PC-9 (cell line): ENCODE data around the gene IL3. TPM values are rescaled to one million over a fixed set of nuclear protein-coding genes. Genes with fewer than 3 reads are reported as not detected.

Experiments used
- BruUV-seq: library from RNA; stranded (reverse); fragments of 400-500 nt; replicated peaks from 2 replicates; lab custom pipeline; 2021; lab: Mats Ljungman, UMichigan
- CTCF ChIA-PET: fragments of 300-600 bp; sonication (Branson Sonifier 250); formaldehyde crosslinking; loops from one replicate; lab custom pipeline; 2022; ENCODE audit warnings: antibody characterized with exemption; lab: Charles Lee
- POLR2A ChIA-PET: fragments of 300-600 bp; sonication (Branson Sonifier 250); formaldehyde crosslinking; loops from one replicate; lab custom pipeline; 2022; ENCODE audit warnings: antibody characterized with exemption; ENCODE audit not compliant: unreplicated experiment; lab: Charles Lee
- DNase-seq, 2 experiments: peaks; one replicate each; pipeline versions ENCODE4 v3.0.0 to v3.0.0-alpha.2; 2015 to 2022; ENCODE audit warnings: mixed read lengths in 1 of 2
- H2AFZ ChIP-seq: fragments of 200-600 bp; sonication (generic); 2 replicates; pipeline ENCODE4 v1.8.1; 2017; ENCODE audit warnings: antibody characterized with exemption
- H3F3A ChIP-seq: fragments of 200-600 bp; sonication (generic); 2 replicates; pipeline ENCODE4 v1.8.1; 2017; ENCODE audit warnings: antibody characterized with exemption, mild to moderate bottlenecking, low read depth; ENCODE audit not compliant: insufficient read depth
- H3K27ac ChIP-seq: fragments of 200-600 bp; sonication (generic); 2 replicates; pipeline ENCODE4 v1.6.1; 2016; ENCODE audit warnings: mixed run types
- H3K27me3 ChIP-seq: fragments of 200-600 bp; sonication (generic); 2 replicates; pipeline ENCODE4 v1.6.1; 2016; ENCODE audit warnings: low read depth, mixed run types; ENCODE audit not compliant: insufficient read depth
- H3K36me3 ChIP-seq: fragments of 200-600 bp; sonication (generic); 2 replicates; pipeline ENCODE4 v1.6.1; 2016; ENCODE audit warnings: low read depth, mixed run types
- H3K4me1 ChIP-seq: fragments of 200-600 bp; sonication (generic); replicated peaks from 2 replicates; pipeline ENCODE4 v1.6.1; 2016; ENCODE audit warnings: mixed run types; ENCODE audit not compliant: insufficient read depth
- H3K4me2 ChIP-seq: fragments of 200-600 bp; sonication (generic); 2 replicates; pipeline ENCODE4 v1.6.1; 2017; ENCODE audit warnings: mixed run types
- H3K4me3 ChIP-seq: fragments of 200-600 bp; sonication (generic); 2 replicates; pipeline ENCODE4 v1.6.1; 2016; ENCODE audit warnings: mixed run types
- H3K79me2 ChIP-seq: fragments of 200-600 bp; sonication (generic); 2 replicates; pipeline ENCODE4 v1.6.1; 2017; ENCODE audit warnings: low read depth, mixed run types
- H3K9me2 ChIP-seq: fragments of 200-600 bp; sonication (generic); 2 replicates; pipeline ENCODE4 v1.8.1; 2017; ENCODE audit warnings: mild to moderate bottlenecking; ENCODE audit not compliant: insufficient read depth
- H3K9me3 ChIP-seq: fragments of 200-600 bp; sonication (generic); 2 replicates; pipeline ENCODE4 v1.8.1; 2016; ENCODE audit warnings: low read depth; ENCODE audit not compliant: insufficient read depth
- H4K20me1 ChIP-seq: fragments of 200-600 bp; sonication (generic); 2 replicates; pipeline ENCODE4 v1.8.1; 2017; ENCODE audit not compliant: insufficient read depth
- EZH2 ChIP-seq: fragments of 200-600 bp; sonication (generic); IDR thresholded peaks from 2 replicates; pipeline ENCODE4 v1.8.0; 2017; ENCODE audit warnings: antibody characterized with exemption, low read depth
- intact Hi-C: fragments of 100-400 bp; cut with micrococcal nuclease; formaldehyde crosslinking; loops from one replicate; pipeline ENCODE4 v1.10.0; 2022; ENCODE audit not compliant: unreplicated experiment
- total RNA-seq: library from RNA; stranded (reverse); gene quantifications from 2 replicates; pipeline ENCODE4 v1.2.3, GENCODE V29; 2021
- TF ChIP-seq, protein P1 (sequence below): fragments of 200-600 bp; sonication (generic); conservative IDR thresholded peaks from 2 replicates; pipeline ENCODE4 v1.6.1; 2017; ENCODE audit warnings: mixed run types, antibody characterized with exemption, mild to moderate bottlenecking, moderate library complexity

IL3 gene
- total RNA-seq, 1 experiment from 2014 or later: not detected

DNA sequence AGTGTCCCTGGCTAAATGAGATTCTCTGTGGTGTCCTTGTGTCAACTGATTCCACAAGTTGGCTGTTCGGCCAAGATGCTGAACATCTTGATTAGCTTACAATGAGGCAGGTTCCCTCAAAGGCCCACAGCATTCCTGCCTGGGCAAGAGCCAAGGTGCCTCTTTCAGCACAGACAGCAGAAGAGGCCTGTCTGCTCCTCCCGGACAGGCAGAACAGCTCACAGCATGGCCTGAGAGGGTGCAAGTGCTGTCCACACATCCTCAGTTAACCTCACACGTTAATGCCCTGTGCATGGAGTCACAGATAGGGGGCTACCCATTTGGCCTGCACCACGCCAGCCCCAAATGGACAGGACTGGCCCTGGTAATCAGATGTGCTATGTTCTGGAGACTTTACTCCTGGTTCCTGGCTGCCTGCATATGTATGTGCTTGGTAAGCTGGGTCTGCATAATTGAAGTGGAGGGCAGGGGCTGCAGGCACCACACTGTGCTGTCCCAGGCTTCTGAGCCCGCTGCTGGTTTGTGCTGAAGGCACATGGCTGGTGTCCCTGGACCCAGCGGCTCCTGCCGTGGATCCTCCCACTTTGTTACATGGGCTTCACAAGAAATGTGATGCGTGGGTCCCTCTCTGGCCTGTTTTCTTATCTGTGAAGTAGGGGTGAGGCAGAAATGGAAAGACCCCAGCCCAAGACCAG, 22.0 kb downstream of the IL3 start:
- no peaks in the 10 kb centered on the region for H3K36me3 ChIP-seq
- no peak for DNase-seq
- no peak overlapping the region for H2AFZ ChIP-seq
- no peaks in the 10 kb centered on the region for H3K27me3 ChIP-seq
- no peaks in the 10 kb centered on the region for H3K79me2 ChIP-seq
- no TSS peak for BruUV-seq
- H3K4me1 ChIP-seq: peaks cover 10% of the 10 kb centered on the region; the same call in 1 of the 2 replicates
- no peaks in the 10 kb centered on the region for H4K20me1 ChIP-seq
- H3K9me3 ChIP-seq: no peaks in the 10 kb centered on the region
- POLR2A ChIA-PET: no interaction called here
- TF ChIP-seq, protein P1, sequence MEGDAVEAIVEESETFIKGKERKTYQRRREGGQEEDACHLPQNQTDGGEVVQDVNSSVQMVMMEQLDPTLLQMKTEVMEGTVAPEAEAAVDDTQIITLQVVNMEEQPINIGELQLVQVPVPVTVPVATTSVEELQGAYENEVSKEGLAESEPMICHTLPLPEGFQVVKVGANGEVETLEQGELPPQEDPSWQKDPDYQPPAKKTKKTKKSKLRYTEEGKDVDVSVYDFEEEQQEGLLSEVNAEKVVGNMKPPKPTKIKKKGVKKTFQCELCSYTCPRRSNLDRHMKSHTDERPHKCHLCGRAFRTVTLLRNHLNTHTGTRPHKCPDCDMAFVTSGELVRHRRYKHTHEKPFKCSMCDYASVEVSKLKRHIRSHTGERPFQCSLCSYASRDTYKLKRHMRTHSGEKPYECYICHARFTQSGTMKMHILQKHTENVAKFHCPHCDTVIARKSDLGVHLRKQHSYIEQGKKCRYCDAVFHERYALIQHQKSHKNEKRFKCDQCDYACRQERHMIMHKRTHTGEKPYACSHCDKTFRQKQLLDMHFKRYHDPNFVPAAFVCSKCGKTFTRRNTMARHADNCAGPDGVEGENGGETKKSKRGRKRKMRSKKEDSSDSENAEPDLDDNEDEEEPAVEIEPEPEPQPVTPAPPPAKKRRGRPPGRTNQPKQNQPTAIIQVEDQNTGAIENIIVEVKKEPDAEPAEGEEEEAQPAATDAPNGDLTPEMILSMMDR: no peak
- no peak for TF ChIP-seq EZH2
- H3F3A ChIP-seq: no peaks in the 10 kb centered on the region
- intact Hi-C loops: no loop called here
- no peaks in the 10 kb centered on the region for H3K9me2 ChIP-seq
- no peak overlapping the region for H3K4me3 ChIP-seq
- no peak overlapping the region for H3K27ac ChIP-seq
- H3K4me2 ChIP-seq: no peak overlapping the region
- CTCF ChIA-PET: no interaction called here

DNA sequence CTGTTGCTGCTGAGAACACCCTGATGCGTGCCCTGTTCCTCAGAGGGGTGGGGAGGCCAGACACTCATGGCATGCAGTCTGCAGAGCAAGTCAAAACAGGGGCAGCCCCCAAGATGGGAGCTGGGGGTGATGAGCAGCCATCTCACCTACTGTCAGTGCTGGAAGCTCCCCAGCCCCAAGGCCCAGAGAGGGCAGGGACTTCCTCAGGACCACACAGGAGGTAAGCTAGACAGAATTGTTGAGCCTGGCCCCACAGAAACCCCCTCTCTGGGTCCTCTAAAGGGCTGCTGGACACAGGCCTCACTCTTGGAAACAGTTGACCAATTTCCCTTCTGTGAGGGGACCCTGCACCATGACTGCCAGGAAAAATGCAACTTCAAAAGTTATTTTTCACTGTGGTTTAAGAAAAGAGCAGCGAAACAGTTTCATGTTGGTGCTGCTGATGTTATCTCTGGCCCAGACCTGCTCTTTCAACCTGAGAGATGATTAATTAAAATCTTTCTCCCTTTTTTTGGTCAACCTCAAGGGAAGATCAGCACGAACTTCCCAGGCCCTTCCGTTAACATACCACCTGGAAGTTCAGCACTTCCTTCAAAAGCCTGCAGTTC, 22.7 kb downstream of the IL3 start:
- H3K4me3 ChIP-seq: no peak overlapping the region
- no peaks in the 10 kb centered on the region for H3K27me3 ChIP-seq
- DNase-seq: no peak
- H3F3A ChIP-seq: no peaks in the 10 kb centered on the region
- BruUV-seq: no TSS peak
- H3K4me2 ChIP-seq: no peak overlapping the region
- no peaks in the 10 kb centered on the region for H3K36me3 ChIP-seq
- H3K9me3 ChIP-seq: no peaks in the 10 kb centered on the region
- no peak overlapping the region for H2AFZ ChIP-seq
- ChIA-PET POLR2A (no interaction called here), CTCF (no interaction called here)
- intact Hi-C loops: no loop called here
- no peak for TF ChIP-seq EZH2
- TF ChIP-seq, protein P1: no peak
- no peak overlapping the region for H3K27ac ChIP-seq
- no peaks in the 10 kb centered on the region for H3K79me2 ChIP-seq
- no peaks in the 10 kb centered on the region for H3K9me2 ChIP-seq
- H4K20me1 ChIP-seq: no peaks in the 10 kb centered on the region
- peaks cover 10% of the 10 kb centered on the region; the same call in 1 of the 2 replicates for H3K4me1 ChIP-seq

DNA sequence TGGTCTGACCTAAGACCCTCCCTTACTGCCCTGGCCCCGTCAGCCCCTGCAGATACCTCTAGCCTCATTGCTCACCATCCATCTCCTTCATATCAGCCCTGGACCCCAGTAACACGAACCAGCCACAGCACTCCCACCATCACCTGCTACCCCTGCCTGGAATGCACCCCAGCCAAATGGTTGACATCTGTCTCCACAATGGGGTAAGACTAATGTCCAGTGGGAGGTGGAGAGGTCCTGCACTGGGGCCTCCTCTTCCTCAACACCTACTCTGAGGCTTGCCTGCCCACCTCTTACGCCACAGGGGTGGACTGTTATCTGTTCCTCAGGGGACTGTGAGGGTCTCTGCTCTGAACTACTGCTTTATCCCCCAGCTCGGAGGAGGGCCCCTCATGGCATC, 25.2 kb downstream of the IL3 start:
- H3K4me2 ChIP-seq: no peak overlapping the region
- no peak overlapping the region for H2AFZ ChIP-seq
- H3K4me1 ChIP-seq: peaks cover 21% of the 10 kb centered on the region; the same call in 1 of the 2 replicates
- H3K27me3 ChIP-seq: no peaks in the 10 kb centered on the region
- DNase-seq: no peak
- no TSS peak for BruUV-seq
- H3F3A ChIP-seq: peaks cover 4% of the 10 kb centered on the region; the same call in 1 of the 2 replicates
- no peaks in the 10 kb centered on the region for H4K20me1 ChIP-seq
- no peak overlapping the region for H3K4me3 ChIP-seq
- no peaks in the 10 kb centered on the region for H3K9me3 ChIP-seq
- POLR2A ChIA-PET: no interaction called here
- no peaks in the 10 kb centered on the region for H3K36me3 ChIP-seq
- no peaks in the 10 kb centered on the region for H3K79me2 ChIP-seq
- intact Hi-C loops: no loop called here
- CTCF ChIA-PET: interaction anchor here (0.6 kb wide), 1 partner anchor 1022 kb away, joined by 3 read pairs; no protein-coding TSS in a partner anchor
- no peaks in the 10 kb centered on the region for H3K9me2 ChIP-seq
- no peak overlapping the region for H3K27ac ChIP-seq
- TF ChIP-seq, protein P1: no peak
- TF ChIP-seq EZH2: no peak
